AG20443 (cell line): ENCODE measurements around the gene LYST.

Experiments used
- DNase-seq: peaks from one replicate; pipeline ENCODE4 v3.0.0; 2012; ENCODE audit warnings: low spot score, mixed read lengths

LYST gene

GRCh38 chr1:235883261-235883927, 16.7 kb upstream of the LYST start:
- DNase-seq: peak; percentile 94

- peak; percentile 13 for DNase-seq
Observed at GRCh38 chr1:235882816-235883215, 16.1 kb upstream of the LYST start.

DNA sequence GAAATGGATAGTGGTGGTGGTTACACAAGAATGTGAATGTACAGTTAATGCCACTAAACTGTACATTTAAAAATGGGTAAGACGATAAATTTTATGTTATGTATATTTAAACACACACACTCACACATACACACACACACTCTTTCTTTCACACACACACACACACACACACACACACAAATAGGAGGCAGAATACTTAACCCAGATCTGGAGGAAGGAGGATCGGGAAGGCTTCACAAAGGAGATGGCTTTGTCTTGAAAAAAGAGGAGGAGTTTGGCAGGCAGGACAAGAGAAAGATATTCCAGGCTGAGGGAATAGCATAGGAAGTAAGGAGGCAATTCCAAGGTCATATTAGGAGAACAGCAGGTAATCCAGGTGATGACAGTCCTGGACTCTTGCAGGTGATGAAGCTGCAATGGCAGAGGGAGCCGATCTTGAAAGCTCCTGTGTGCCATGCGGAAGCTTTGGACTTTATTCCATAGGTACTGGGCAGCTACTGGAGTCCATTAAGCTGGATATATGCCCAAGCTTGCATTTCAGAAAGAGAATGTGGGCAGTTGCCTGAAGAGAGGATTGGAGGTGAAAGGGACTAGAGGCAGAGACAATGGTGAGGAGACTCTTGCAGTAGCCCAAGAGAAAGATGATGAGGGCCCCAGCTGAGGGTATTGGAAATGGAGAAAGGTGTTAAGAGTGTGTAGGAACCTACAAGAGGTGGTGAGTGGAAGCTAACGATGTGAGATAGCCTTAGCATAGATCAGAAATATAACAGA, 15.4 kb upstream of the LYST start:
- no peak for DNase-seq

- no peak for DNase-seq
Observed at GRCh38 chr1:235878082-235878811, 11.5 kb upstream of the LYST start.

DNA sequence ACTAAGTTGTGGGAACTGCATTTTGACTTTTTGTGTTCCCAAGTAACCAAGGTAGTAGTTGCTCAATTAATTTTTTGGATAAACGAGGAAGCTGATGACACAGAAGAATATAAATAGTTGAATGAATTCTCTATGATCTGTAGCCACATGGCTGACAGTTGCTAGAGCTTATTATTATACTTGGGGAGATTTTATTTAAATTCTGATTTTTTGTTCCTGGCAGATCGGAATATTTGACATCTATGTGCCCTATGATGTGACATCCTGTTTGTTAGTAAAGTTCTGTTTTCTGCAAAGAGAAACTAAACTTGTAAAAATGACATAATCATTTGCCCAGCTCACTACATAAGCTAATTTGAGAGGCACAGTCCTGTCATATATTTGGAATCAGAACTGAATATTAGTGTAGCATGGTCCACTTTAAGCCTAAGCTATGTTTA, 9.7 kb upstream of the LYST start:
- no peak for DNase-seq

DNA sequence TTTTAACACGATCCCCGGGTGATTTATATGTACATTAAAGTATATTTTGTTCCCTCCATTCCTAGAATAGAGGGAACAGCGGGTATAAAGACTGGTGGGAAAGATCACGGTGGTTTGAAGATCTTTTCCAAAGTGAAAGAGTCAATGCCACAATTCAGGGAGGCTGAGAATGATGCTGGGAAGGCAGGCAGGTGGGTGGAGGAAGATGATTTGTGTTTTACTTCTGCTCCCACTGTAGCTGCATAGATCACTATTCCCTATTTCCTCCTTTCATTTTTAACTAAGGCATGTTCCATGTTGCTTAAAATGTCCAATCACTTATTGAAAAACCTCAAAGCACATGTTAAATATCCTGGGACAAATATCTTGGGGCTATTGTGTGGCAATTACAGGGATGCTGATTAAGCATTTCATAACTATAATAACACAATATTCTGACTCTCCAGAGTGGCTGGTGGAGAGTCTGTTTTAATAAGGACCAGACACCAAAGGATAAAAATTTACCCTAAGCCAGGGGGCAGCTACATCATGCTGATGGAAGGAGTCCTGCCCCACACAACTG, 8.4 kb upstream of the LYST start:
- no peak for DNase-seq

DNA sequence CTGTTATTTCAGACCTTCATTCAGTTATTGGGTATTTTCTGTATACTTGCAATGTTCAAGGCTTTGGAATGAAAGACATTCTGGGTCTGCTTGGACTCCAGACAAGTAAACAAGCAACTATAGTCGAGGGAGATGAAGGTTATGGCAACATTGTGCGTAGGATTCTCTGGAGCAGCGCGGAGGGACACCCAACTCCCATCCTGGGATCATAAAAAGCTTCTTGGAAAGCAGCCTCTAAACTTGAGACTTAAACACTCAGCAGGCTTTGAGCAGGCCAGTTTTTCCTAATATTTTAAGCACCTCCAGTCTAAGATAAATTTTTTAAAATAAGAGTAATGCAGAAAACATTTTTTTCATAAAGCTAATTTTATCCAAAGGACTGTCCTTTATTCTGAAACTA, 7.6 kb upstream of the LYST start:
- no peak for DNase-seq

- DNase-seq: no peak
Observed at GRCh38 chr1:235873571-235873970, 6.9 kb upstream of the LYST start.

GRCh38 chr1:235873045-235873444, 6.3 kb upstream of the LYST start:
- DNase-seq: no peak

DNA sequence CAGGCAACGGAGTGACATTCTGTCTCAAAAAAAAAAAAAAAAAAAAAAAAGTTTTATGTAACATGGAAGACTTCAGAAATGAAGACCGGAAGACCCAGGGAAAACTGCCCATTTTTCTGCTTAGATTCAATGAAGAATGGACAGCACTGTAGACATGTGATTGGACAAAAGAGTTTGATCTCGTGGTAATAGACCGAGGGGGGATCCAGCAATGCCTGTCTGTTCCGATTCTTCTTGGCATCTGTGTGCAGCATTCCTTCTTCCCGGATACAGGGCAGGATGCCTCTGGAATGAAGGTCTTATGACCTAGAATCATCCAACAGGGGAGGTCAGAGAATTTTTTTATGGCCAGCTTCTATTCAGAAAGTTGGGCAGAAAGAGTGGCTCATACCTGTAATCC, 5.6 kb upstream of the LYST start:
- DNase-seq: no peak

DNA sequence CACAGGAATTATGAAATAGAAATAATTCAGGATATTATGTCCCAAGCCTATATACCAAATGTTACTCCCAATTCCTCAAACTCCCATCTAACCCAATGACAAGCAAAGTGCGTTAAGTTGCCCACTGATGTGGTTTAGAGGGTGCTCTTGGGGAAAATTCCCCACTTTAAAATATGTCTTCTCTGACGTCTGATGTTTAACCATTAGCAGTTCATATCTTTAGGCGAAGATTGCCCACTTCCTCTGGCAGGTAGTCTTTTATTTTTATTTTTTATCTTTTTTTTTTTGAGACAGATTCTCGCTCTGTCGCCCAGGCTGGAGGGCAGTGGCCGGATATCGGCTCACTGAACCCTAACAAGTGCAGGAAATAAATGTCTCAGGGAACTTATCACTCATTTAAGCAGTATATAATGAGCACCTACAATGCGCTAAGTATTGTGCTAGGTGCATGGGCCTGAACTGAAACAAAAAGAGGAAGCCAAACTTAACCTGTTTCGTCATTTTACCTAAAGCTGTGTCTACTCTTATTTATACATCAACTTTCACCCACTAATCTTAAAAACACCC, 1.3 kb upstream of the LYST start:
- no peak for DNase-seq

DNA sequence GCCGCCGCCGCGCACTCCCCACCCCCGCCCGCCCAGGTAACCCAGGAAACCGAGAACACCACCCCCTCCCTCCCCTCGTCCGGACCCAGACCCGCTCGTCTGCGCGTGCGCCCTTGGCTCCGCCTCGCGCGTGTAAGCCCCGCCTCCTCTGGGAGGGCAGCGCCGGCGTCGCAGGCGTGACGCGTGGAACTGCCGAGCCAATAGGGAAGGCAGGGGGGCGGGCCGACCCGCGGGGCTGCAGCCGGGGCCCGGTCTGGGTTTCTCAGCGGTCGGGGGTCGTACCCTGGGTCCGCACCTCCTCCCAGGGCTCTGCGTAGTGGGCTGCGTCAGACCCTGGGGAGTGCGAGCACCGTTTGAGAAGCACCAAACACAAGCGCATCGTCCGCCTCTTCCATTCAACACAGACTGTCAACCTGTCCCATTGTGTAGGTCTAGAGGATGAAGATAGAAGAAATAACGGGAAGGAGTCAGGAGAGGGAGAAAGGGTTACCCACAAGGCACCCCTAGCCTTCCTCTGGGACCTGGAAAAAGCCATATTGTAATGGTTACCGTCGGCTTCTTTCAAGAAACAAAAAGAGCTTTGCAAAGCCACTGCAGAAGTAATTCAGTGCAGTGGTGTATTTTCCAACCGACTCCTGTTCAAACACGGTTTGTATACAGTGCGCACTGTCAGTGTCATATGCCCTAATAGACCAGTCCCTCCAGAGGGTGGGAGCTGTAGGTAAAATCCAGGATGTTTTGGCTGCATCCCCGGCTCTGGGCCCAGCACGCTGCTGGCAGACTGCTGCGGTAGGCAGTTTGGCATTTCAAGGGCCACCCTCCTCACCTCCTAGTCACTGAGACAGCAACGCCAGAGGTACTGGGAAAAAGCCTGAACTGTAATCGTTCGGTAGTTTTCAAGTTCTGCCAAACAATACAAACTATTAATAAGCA, 473 bp upstream of the LYST start:
- peak; percentile 99 for DNase-seq

- peak; percentile 14 for DNase-seq
Observed at GRCh38 chr1:235865565-235866204, 1.0 kb downstream of the LYST start.

GRCh38 chr1:235864931-235865525, 1.7 kb downstream of the LYST start:
- no peak for DNase-seq

DNA sequence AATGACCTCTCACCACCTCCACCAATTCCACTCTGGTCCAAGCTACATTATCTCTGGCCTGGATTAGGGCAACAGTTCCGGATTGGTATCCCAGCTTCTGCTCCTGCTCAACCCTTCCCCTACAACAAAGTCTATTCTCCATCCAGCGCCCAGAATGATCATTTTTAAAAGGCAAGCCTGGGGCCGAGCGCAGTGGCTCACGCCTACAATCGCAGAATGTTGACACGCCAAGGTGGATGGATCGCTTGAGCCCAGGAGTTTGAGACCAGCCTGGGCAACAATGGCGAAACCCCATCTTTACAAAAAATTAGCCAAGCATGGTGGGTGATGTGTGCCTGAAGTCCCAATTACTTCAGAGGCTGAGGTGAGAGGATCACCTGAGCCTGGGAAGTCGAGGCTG, 2.2 kb downstream of the LYST start:
- DNase-seq: no peak

- no peak for DNase-seq
Observed at GRCh38 chr1:235863699-235864093, 3.0 kb downstream of the LYST start.

DNA sequence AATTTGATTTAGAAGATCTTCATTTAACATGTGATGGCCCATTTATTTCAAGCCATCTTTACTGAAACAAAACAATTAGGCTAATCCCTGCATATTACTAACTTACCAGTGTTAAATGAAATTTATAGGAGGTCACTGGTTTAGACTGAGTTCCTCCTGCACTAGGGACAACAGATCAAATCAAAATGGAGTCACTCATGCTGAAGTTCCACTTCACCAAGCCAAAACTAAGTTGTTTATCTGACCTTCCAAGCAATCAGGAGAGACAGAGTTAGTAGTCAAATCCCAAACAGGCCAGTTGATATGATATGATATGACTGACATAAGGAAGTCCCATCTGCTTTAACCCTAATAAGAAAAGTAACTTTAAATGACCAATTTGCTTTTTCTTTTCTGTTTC, 4.8 kb downstream of the LYST start:
- no peak for DNase-seq

DNA sequence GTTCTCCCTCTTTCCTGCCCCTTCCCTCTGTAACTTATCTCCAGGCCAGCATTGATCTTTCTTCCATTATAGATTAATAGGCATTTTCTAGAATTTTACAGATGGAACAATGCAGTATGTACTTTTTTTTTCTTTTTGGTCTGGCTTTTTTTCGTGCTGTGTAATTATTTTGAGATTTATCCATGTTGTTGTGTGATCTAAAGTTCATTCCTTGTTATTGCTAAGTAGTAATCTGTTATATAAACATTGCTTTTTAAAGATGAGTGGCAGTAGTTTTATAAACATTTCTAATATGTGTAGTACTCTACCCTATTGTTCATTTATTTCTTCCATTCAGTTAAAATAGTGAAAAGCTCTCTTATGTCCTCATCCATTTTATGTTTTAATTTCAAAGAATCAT, 5.9 kb downstream of the LYST start:
- no peak for DNase-seq

GRCh38 chr1:235859789-235860188, 6.9 kb downstream of the LYST start:
- DNase-seq: no peak

DNA sequence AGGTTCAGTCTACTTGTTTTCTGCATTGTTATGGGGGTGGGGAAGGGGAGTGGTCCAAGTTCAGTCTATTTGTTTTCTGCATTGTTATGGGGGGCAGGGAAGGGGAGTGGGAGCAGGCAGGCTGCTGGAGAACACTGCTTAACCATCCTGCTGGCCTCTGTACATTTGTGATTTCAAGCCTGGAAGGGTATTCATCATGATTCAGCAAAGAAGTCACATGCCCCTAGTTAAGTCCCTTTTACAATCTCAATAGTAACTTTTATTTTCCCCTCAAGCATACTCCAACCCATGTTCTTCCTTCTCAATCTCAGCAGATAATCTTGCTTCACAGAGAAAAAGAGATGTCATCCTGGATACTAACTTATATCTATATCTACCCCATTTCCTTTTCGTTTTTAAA, 7.9 kb downstream of the LYST start:
- no peak for DNase-seq
